Neural progenitor cell (in vitro differentiated cells): ENCODE measurements around the gene SMOC2. TPM values are rescaled to one million over a fixed set of nuclear protein-coding genes. Genes with fewer than 3 reads are reported as not detected.

Source experiments
- DNase-seq: peaks from one replicate; pipeline ENCODE4 v3.0.0-alpha.2; 2016; ENCODE audit warnings: low spot score
- H2AFZ ChIP-seq: fragments of 200-600 bp; sonication (generic); replicated peaks from 2 replicates; pipeline ENCODE4 v1.6.1; 2016; ENCODE audit warnings: antibody characterized with exemption
- H3F3A ChIP-seq: fragments of 200-600 bp; sonication (generic); 2 replicates; pipeline ENCODE4 v1.6.1; 2016; ENCODE audit warnings: antibody characterized with exemption, low read depth
- H3K27ac ChIP-seq: fragments of 200-600 bp; sonication (generic); 2 replicates; pipeline ENCODE4 v1.5.1; 2016; ENCODE audit warnings: mild to moderate bottlenecking
- H3K27me3 ChIP-seq: fragments of 200-600 bp; sonication (generic); 2 replicates; pipeline ENCODE4 v1.6.1; 2016; ENCODE audit warnings: mild to moderate bottlenecking, moderate library complexity
- H3K36me3 ChIP-seq: fragments of 200-600 bp; sonication (generic); 2 replicates; pipeline ENCODE4 v1.5.1; 2016
- H3K4me1 ChIP-seq: fragments of 200-600 bp; sonication (generic); 2 replicates; pipeline ENCODE4 v1.6.1; 2016; ENCODE audit warnings: mixed run types
- H3K4me2 ChIP-seq: fragments of 200-600 bp; sonication (generic); 2 replicates; pipeline ENCODE4 v1.6.1; 2016
- H3K4me3 ChIP-seq: fragments of 200-600 bp; sonication (generic); 2 replicates; pipeline ENCODE4 v1.5.1; 2016
- H3K79me2 ChIP-seq: fragments of 200-600 bp; sonication (generic); 2 replicates; pipeline ENCODE4 v1.6.1; 2016; ENCODE audit warnings: low read depth
- H3K9ac ChIP-seq: fragments of 200-600 bp; sonication (generic); 2 replicates; pipeline ENCODE4 v1.6.1; 2016
- H3K9me3 ChIP-seq: fragments of 200-600 bp; sonication (generic); 2 replicates; pipeline ENCODE4 v1.5.1; 2016; ENCODE audit warnings: low read depth
- H4K20me1 ChIP-seq: fragments of 200-600 bp; sonication (generic); 2 replicates; pipeline ENCODE4 v1.6.1; 2016; ENCODE audit warnings: low read depth
- H3K27ac Mint-ChIP-seq: 3 replicates; pipeline ENCODE4 v1.8.0; 2021; ENCODE audit warnings: mixed read lengths
- H3K27me3 Mint-ChIP-seq: 2 replicates; pipeline ENCODE4 v1.8.0; 2022; ENCODE audit warnings: low read depth, mild to moderate bottlenecking, inconsistent platforms, moderate library complexity, mixed read lengths; ENCODE audit not compliant: insufficient read depth
- H3K36me3 Mint-ChIP-seq: 3 replicates; pipeline ENCODE4 v1.8.0; 2021; ENCODE audit warnings: mixed read lengths
- H3K4me1 Mint-ChIP-seq: 3 replicates; pipeline ENCODE4 v1.8.0; 2021; ENCODE audit warnings: mixed read lengths
- H3K4me3 Mint-ChIP-seq: 3 replicates; pipeline ENCODE4 v1.8.0; 2021; ENCODE audit warnings: mild to moderate bottlenecking, moderate library complexity, mixed read lengths
- H3K9me3 Mint-ChIP-seq: 3 replicates; pipeline ENCODE4 v1.8.0; 2020; ENCODE audit warnings: mixed read lengths
- CTCF ChIP-seq: fragments of 200-600 bp; sonication (generic); IDR thresholded peaks from 2 replicates; pipeline ENCODE4 v1.5.1; 2017; ENCODE audit warnings: antibody characterized with exemption, mild to moderate bottlenecking
- EZH2 ChIP-seq: fragments of 200-600 bp; sonication (generic); IDR thresholded peaks from 2 replicates; pipeline ENCODE4 v1.6.1; 2017; ENCODE audit warnings: antibody characterized with exemption, mild to moderate bottlenecking, moderate library complexity
- EZH2phosphoT487 ChIP-seq: fragments of 200-600 bp; sonication (generic); IDR thresholded peaks from 2 replicates; pipeline ENCODE4 v1.6.1; 2017; ENCODE audit warnings: antibody characterized with exemption
- total RNA-seq: library from RNA; depleted of rRNA; stranded (reverse); fragments of >200 nt; gene quantifications from 2 replicates; pipeline ENCODE4 v1.2.3, GENCODE V29; 2015; ENCODE audit warnings: low replicate concordance

Gene SMOC2
- total RNA-seq: 0.74 and 0.75 TPM in 2 replicates

DNA sequence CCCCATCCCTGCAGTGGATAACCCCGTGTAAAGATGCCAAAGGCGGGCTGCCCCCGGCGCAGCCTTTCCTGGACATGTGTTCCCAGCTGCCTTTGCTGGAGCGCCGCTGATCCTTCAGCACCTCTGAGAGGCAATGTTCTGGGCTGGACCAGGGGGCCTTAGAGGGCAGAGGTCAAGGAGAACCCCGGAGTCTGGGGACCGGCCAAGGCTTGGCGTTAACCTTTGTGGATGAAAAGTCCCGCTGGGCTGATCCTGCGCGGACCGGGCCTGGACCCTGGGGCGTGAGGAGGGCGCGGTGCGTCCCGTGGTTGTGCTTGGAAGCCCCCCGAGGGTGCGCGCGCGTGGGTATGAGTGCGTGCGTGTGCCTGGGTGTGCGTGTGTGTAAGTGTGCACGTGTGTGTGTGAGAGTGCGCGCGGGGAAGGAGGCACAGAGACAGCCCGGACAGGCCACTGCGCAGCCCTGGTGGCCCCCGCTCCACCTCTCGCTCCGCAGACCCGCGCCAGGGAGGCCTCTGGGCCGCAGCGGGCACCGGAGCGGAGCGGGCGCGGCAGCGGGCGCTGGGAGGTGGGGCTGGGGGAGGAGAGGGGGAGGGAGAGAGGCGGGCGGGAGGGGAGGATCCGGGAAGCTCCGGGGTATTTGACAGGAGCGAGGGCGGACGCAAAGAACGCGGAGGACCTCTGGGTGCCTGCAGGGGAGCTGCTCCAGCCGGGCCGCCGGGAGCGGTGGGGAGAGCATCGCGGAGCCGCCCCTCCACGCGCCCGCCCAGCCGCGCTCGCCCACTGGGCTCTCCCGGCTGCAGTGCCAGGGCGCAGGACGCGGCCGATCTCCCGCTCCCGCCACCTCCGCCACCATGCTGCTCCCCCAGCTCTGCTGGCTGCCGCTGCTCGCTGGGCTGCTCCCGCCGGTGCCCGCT is at the start of gene SMOC2:
Gene SMOC2 (plus strand): TSS at position 665 of the 914 bp plus-strand sequence. CDS start 187 bp downstream, at position 852.
- no peak within 1 kb of the TSS for H3K27ac Mint-ChIP-seq
- DNase-seq: peak; percentile 68
- Histone ChIP-seq H3K4me1 (peaks cover 26% of the 10 kb centered on the region), H3K27ac (no peak within 1 kb of the TSS), H3K4me2 (peak within 1 kb of the TSS; percentile 98), H3K79me2 (no peaks in the 10 kb centered on the region), H4K20me1 (peaks cover 12% of the 10 kb centered on the region), H3K36me3 (no peaks in the 10 kb centered on the region), H3K9ac (no peak within 1 kb of the TSS), H3F3A (peaks cover 12% of the 10 kb centered on the region), H3K4me3 (peak within 1 kb of the TSS; percentile 61), H3K27me3 (peaks cover 76% of the 10 kb centered on the region), H2AFZ (peak within 1 kb of the TSS; percentile 96), H3K9me3 (no peaks in the 10 kb centered on the region)
- peaks cover 3% of the 10 kb centered on the region for H3K36me3 Mint-ChIP-seq
- TF ChIP-seq EZH2: peak; percentile 71
- TF ChIP-seq CTCF: no peak
- no peak for TF ChIP-seq EZH2phosphoT487
- H3K4me3 Mint-ChIP-seq: peak within 1 kb of the TSS; percentile 82
- H3K9me3 Mint-ChIP-seq: peaks cover 3% of the 10 kb centered on the region
- H3K4me1 Mint-ChIP-seq: peaks cover 23% of the 10 kb centered on the region
- peaks cover 40% of the 10 kb centered on the region for H3K27me3 Mint-ChIP-seq

DNA sequence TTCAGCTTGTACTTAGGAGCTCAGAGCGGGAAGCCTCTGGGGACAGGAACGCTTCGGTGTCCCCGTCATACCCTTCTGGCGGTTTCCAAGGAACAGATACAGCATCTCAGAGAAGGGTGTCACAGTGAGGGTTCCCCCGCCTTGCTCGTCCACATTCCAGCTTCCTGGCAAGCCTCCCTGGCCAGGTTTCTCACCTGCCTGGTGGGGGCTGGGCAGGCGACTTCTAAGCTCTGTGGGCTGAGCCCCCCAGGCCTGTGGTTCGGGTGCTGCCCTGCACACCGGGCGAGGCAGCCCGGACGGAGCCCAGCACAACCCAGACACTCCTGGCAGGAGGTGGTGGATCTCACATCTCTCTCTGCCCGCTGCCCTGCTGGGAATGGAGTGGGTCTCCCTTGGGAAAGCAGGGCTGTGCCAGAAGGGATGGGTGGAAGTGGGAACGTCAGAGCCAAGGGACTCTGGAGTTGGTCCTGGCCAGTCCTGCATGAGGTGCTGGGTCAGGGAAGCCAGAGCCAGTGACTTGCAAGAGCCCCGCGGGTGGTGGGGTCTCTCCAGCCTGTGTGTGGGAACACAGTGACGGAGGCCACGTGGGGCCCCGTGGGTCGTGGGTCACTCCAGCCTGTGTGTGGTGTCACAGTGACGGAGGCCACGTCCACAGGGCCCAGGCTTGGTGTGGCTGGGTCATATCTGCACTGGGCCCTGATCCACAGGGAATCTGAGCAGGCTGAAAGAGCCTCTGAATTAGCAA is 47.7 kb upstream of the SMOC2 start:
- no peak overlapping the region for H3K4me3 Mint-ChIP-seq
- no peaks in the 10 kb centered on the region for H3K27me3 ChIP-seq
- no peak for DNase-seq
- no peak overlapping the region for H3K9ac ChIP-seq
- no peak overlapping the region for H3K4me2 ChIP-seq
- no peak overlapping the region for H3K4me3 ChIP-seq
- no peaks in the 10 kb centered on the region for H3K79me2 ChIP-seq
- no peaks in the 10 kb centered on the region for H3K36me3 ChIP-seq
- no peaks in the 10 kb centered on the region for H3K36me3 Mint-ChIP-seq
- peaks cover 1% of the 10 kb centered on the region for H3K9me3 Mint-ChIP-seq
- no peaks in the 10 kb centered on the region for H4K20me1 ChIP-seq
- TF ChIP-seq EZH2 (no peak), CTCF (no peak), EZH2phosphoT487 (no peak)
- no peak overlapping the region for H2AFZ ChIP-seq
- H3K9me3 ChIP-seq: no peaks in the 10 kb centered on the region
- no peaks in the 10 kb centered on the region for H3F3A ChIP-seq
- H3K4me1 ChIP-seq: no peaks in the 10 kb centered on the region
- H3K27me3 Mint-ChIP-seq: peaks cover 4% of the 10 kb centered on the region
- no peak overlapping the region for H3K27ac Mint-ChIP-seq
- H3K27ac ChIP-seq: no peak overlapping the region
- peaks cover 12% of the 10 kb centered on the region for H3K4me1 Mint-ChIP-seq

DNA sequence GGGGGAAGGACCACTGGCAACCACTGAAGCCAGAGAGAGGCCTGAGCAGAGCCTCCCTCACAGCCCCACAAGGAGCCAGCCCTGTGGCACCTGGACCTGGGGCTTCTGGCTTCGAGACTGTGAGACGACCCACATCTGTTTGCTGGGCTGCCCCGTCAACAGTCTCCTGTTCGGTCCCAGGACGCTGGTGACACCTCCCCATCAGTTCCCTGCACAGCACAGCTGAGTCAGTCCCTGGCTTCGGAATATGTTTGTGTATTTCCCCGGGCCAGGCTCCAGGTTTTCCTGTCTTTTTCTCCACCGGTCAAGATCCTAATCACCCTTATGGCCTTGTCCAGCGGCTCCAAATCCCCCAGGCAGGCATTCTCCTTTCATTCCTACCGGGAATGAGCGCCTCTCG is 46.4 kb upstream of the SMOC2 start:
- no peaks in the 10 kb centered on the region for H3K79me2 ChIP-seq
- H3K36me3 ChIP-seq: no peaks in the 10 kb centered on the region
- no peak overlapping the region for H3K4me2 ChIP-seq
- Mint-ChIP-seq H3K36me3 (no peaks in the 10 kb centered on the region), H3K27me3 (peaks cover 4% of the 10 kb centered on the region), H3K4me3 (no peak overlapping the region), H3K4me1 (peaks cover 12% of the 10 kb centered on the region), H3K9me3 (peaks cover 4% of the 10 kb centered on the region), H3K27ac (no peak overlapping the region)
- H3K9ac ChIP-seq: no peak overlapping the region
- no peak overlapping the region for H3K4me3 ChIP-seq
- no peaks in the 10 kb centered on the region for H4K20me1 ChIP-seq
- no peaks in the 10 kb centered on the region for H3K27me3 ChIP-seq
- H3K4me1 ChIP-seq: no peaks in the 10 kb centered on the region
- H3K9me3 ChIP-seq: no peaks in the 10 kb centered on the region
- no peaks in the 10 kb centered on the region for H3F3A ChIP-seq
- DNase-seq: no peak
- no peak overlapping the region for H3K27ac ChIP-seq
- TF ChIP-seq CTCF (no peak), EZH2 (no peak), EZH2phosphoT487 (no peak)
- no peak overlapping the region for H2AFZ ChIP-seq
